Measurements from ENCODE around the gene ARHGEF12.
"Not testable (repeated sequence)": the region's sequence is repeated elsewhere in the genome, so short reads cannot be mapped to it uniquely, and the experiment has no call there.

ARHGEF12 gene

DNA sequence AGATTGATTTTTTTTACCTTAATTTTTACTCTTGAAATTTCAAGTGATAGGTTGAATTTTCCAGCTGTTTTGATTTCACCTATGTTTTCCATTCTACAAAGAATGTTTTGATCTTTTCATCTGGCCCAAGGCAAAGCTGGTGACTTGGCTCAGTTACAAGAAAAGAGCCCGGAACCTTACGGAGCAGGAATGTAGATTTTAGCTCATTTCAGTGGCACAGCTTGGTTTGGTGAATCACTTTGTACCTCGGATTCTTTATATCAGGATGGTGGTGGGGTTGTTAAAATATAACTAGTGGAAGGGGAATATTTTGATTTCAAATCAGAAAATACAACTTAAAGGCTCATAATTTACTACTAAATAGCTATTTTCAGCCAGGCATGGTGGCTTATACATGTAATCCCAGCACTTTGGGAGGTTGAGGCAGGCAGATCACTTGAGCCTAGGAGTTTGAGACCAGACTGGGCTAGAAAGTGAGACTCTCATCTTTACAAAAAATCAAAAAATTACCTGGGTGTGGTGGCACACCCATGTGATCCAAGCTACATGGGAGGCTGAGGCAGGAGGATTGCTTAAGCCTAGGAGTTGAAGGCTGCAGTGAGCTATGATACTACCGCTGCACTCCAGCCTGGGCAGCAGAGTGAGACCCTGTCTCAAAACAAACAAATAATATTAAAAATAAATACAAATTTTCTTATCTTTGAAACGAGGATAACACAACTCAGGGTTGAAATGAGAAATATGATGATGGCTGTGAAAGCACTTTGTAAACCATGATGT lies 166.0 kb downstream of the ARHGEF12 start:
- no peak for DNase-seq (ENCODE audit: low spot score)
- TF ChIP-seq, protein P1, sequence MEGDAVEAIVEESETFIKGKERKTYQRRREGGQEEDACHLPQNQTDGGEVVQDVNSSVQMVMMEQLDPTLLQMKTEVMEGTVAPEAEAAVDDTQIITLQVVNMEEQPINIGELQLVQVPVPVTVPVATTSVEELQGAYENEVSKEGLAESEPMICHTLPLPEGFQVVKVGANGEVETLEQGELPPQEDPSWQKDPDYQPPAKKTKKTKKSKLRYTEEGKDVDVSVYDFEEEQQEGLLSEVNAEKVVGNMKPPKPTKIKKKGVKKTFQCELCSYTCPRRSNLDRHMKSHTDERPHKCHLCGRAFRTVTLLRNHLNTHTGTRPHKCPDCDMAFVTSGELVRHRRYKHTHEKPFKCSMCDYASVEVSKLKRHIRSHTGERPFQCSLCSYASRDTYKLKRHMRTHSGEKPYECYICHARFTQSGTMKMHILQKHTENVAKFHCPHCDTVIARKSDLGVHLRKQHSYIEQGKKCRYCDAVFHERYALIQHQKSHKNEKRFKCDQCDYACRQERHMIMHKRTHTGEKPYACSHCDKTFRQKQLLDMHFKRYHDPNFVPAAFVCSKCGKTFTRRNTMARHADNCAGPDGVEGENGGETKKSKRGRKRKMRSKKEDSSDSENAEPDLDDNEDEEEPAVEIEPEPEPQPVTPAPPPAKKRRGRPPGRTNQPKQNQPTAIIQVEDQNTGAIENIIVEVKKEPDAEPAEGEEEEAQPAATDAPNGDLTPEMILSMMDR (IDR thresholded peaks at IDR 0.05; ENCODE audit: borderline replicate concordance, control extremely low read depth, extremely low read depth, insufficient read depth, missing control alignments): no peak
- in situ Hi-C loops (cut with MboI; ENCODE audit: low sequenced_read_pairs, unreplicated experiment): loop anchor here (10.0 to 25.0 kb wide), 3 partner anchors 453 to 685 kb away; partner anchors contain the start of gene TECTA

DNA sequence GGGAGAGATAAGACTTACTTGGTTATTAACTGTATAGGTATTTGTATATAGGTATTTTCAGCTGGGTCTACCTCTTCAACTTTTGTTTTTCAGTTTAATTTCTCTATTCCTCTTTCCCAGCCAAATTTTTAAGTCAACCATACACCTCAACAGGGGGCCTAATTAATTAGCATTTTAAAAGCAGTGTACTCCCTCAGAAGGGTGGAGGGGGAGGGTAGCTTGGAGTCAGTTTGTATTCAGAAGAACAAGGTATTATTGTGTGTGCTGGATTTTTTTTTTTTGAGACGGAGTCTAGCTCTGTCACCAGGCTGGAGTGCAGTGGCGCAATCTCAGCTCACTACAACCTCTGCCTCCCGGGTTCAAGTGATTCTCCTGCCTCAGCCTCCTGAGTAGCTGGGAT lies 167.3 kb downstream of the ARHGEF12 start:
- in situ Hi-C loops (cut with MboI; ENCODE audit: low sequenced_read_pairs, unreplicated experiment): loop anchor here (10.0 to 25.0 kb wide), 3 partner anchors 451 to 684 kb away; partner anchors contain the start of gene TECTA
- DNase-seq (ENCODE audit: low spot score): not testable (repeated sequence)

DNA sequence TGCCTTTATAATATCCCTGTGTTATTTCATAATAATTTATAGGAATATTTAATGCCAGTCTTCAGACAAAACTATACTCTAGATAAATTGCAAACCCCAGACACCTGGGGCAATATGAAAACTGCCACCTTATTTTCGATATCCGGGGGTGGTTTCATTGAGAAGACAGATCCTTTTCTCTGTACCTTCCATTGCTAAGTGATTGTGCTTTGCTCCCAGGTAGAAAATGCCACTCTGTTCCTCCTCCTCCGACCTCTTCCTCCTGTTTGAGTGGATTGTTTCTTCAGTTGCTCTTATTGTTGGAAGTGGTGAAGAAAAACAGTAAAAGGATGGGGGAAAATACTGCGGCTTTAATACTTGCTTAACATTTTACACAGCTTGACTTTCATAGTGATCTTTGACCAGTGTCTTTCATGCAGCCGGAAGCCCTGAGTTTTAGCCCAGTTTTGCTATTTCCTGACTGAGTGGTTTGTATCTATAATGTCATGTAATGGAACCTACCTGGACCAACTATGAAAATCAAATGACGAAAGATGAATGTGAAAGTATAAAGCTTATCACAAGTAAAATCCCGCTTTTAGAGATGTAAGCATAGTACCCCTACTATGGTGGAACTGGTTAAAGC lies 169.7 kb downstream of the ARHGEF12 start:
- TF ChIP-seq, protein P1 (IDR thresholded peaks at IDR 0.05; ENCODE audit: borderline replicate concordance, control extremely low read depth, extremely low read depth, insufficient read depth, missing control alignments): no peak
- no peak for DNase-seq (ENCODE audit: low spot score)
- in situ Hi-C loops (cut with MboI; ENCODE audit: low sequenced_read_pairs, unreplicated experiment): loop anchor here (10.0 to 25.0 kb wide), 3 partner anchors 449 to 681 kb away; partner anchors contain the start of gene TECTA

DNA sequence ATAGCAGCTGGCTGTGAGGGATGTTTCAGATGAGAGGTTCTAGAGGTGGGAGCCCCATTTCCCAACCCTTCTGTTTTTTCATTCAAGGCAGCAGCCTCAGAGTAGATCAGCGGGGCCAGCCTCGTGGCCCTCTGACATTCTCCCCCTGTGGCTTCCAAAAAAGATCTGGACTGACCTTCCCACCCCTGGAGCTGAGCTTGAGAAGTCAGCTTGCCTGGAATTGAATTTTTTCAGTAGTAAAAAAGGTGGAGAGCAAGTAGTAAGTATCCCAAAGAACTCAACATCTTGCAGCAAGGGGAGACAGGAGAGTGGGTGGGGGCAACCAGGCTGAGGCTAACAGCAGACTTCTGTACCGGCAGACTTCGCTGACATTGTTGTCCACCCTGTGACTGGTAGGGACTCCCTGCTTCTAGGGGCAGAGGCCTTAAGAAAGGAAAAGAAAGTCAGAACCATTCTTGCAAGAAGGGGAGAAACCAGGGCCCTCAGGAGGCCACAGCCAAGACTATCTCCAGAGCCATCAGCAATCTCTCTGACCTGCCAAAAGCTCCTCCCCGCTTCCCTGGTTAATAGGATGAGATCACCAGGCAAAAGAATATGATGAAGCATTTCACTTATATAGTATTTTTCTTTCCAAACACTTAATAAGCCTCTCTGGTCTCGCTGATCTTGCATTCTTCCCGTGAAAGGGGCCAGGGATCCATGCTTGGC lies 173.3 kb downstream of the ARHGEF12 start:
- in situ Hi-C loops (cut with MboI; ENCODE audit: low sequenced_read_pairs, unreplicated experiment): loop anchor here (10.0 to 25.0 kb wide), 3 partner anchors 445 to 678 kb away; partner anchors contain the start of gene TECTA
- no peak for DNase-seq (ENCODE audit: low spot score)
- TF ChIP-seq, protein P1 (IDR thresholded peaks at IDR 0.05; ENCODE audit: borderline replicate concordance, control extremely low read depth, extremely low read depth, insufficient read depth, missing control alignments): no peak

DNA sequence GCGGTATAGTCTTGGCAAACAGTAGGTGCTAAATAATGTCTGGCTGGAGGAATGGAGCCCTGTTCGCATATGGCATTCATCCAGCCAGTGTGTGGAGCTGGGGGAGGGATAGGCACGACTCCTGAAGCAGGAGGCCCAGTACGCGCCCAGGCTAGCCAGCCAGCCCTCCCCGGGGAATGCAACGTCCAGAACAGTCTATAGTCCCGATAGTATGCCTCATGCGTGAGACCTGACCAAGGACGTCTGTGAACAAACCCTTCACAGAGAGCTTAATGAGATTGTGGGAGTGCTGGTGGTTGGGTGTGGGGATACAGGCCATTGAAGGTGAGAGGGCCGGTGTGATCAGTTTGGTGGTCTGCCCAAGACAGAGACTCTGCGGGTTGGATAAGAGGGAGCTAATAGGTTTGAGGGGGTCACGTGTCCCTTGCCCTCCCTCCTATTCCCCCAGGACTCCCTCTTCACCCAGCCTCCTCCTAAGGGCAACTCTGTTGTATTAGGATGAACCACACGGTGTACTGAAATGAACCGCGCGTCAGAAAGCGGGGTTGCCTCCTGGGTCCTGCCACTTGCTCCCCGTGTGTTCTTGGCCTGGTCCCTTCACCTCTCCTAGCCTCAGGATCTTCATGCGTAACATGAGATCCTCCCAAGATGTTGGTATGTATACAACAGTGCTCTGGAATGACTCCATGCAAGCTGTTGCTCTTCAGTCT lies 174.3 kb downstream of the ARHGEF12 start:
- TF ChIP-seq, protein P1 (IDR thresholded peaks at IDR 0.05; ENCODE audit: borderline replicate concordance, control extremely low read depth, extremely low read depth, insufficient read depth, missing control alignments): no peak
- no peak for DNase-seq (ENCODE audit: low spot score)
- in situ Hi-C loops (cut with MboI; ENCODE audit: low sequenced_read_pairs, unreplicated experiment): loop anchor here (25.0 kb wide), 2 partner anchors 602 to 677 kb away; partner anchors contain the start of gene TECTA

DNA sequence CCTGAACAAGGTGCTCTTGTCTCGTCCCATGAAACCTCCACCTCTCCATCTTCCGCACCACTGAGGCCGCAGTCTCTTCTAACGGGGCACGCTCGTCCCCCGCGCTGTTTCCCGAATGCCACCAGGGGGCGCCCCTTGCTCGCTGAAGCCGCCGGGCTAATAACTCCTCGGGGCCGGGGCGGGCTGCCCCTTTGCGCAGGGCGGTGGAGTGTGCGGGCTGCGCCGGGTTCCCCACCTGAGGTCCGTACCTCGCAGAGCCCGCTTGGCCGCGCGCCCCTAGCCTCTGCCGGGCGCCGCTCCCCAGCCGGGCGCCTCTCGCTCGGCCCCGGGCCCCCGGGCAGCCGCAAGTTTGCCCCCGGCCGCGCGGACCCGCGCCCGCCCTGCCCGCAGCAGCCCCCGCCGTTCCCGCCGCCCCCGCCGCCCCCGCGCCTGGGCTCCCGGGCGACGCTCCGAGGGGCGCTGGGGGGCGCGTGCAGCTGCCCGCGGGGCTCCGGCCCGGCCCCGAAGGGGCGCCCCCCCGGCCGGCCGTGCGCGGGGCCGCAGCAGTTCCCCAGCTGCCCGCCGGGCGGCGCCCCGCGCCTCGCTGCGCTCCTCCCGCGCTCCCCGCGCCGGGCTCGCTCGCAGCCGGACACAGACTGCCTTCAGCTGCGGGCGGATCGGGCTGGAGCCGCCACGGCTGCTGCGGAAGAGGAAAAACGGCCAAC lies 175.1 kb downstream of the ARHGEF12 start, which contains the start of gene GRIK4:
Gene GRIK4 (plus strand): TSS at position 633 of the 704 bp plus-strand sequence. CDS start 148,571 bp downstream, outside the sequence.
- peak; percentile 96 for DNase-seq (ENCODE audit: low spot score)
- TF ChIP-seq, protein P1 (IDR thresholded peaks at IDR 0.05; ENCODE audit: borderline replicate concordance, control extremely low read depth, extremely low read depth, insufficient read depth, missing control alignments): peak; percentile 97
- in situ Hi-C loops (cut with MboI; ENCODE audit: low sequenced_read_pairs, unreplicated experiment): loop anchor here (25.0 kb wide), 2 partner anchors 601 to 676 kb away; partner anchors contain the start of gene TECTA

Data from GM13976 (cell line).